AG04449 (cell line): ENCODE data around the gene UNC13C.

Source experiments
- CTCF ChIA-PET: fragments of 350-600 bp; formaldehyde crosslinking; extraction: SDS; loops from one replicate; lab custom pipeline; 2021; ENCODE audit warnings: antibody characterized with exemption; lab: Yijun Ruan, JAX
- POLR2A ChIA-PET: fragments of 400-600, 350-600 bp; formaldehyde crosslinking; extraction: SDS; loops from one replicate; lab custom pipeline; 2020; ENCODE audit warnings: antibody characterized with exemption, inconsistent platforms; lab: Yijun Ruan, JAX
- DNase-seq: peaks from one replicate; pipeline ENCODE4 v3.0.0-alpha.2; 2010; ENCODE audit warnings: low read depth, low spot score
- H3K4me3 ChIP-seq: 2 replicates; pipeline ENCODE4 v1.5.1; 2011; ENCODE audit warnings: low read depth, mild to moderate bottlenecking, control low read depth, low read length
- TF ChIP-seq, protein P1 (sequence below): IDR thresholded peaks from one replicate; pipeline ENCODE4 v1.5.1; 2011; ENCODE audit warnings: mild to moderate bottlenecking, moderate library complexity, low read length, control low read depth, inconsistent platforms; ENCODE audit not compliant: insufficient read depth; ENCODE audit errors: missing control alignments

The UNC13C gene

DNA sequence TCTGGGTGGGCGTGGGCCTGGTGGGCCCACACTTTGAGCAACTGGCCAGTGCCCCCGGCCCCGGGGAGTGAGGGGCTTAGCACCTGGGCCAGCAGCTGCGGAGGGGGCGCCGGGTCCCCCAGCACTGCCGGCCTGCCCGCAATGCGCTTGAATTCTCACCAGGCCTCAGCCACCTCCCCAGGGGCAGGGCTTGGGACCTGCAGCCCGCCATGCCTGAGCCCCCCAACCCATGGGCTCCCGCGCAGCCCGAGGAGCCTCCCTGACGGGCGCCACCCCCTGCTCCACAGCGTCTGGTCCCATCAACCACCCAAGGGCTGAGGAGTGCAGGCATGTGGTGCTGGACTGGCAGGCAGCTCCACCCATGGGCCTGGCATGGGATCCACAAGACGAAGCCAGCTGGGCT, 484.3 kb downstream of the UNC13C start:
- no peak overlapping the region for H3K4me3 ChIP-seq
- ChIA-PET POLR2A (no interaction called here), CTCF (no interaction called here)
- TF ChIP-seq, protein P1, sequence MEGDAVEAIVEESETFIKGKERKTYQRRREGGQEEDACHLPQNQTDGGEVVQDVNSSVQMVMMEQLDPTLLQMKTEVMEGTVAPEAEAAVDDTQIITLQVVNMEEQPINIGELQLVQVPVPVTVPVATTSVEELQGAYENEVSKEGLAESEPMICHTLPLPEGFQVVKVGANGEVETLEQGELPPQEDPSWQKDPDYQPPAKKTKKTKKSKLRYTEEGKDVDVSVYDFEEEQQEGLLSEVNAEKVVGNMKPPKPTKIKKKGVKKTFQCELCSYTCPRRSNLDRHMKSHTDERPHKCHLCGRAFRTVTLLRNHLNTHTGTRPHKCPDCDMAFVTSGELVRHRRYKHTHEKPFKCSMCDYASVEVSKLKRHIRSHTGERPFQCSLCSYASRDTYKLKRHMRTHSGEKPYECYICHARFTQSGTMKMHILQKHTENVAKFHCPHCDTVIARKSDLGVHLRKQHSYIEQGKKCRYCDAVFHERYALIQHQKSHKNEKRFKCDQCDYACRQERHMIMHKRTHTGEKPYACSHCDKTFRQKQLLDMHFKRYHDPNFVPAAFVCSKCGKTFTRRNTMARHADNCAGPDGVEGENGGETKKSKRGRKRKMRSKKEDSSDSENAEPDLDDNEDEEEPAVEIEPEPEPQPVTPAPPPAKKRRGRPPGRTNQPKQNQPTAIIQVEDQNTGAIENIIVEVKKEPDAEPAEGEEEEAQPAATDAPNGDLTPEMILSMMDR = no peak
- DNase-seq = no peak

DNA sequence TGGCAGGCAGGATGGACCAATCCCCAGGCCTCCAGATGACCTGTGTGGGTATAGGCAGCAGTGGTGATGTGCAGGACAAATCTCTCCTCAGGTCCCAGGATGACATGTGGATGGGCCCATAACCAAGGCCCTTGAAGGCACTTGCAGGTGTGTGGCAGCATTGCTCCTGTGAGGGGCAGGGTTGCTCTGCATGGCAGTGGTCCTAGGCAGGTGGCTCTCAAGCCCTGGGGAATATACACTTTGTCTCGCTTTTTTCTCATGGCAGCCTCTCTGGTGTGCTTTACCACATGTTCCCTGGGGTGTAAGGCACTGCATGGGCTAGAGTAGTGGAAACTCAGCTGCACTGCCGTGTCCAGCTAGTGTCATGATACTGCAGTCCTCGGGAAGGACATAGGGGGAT, 503.6 kb downstream of the UNC13C start:
- no peak for DNase-seq
- POLR2A ChIA-PET = no interaction called here
- H3K4me3 ChIP-seq = no peak overlapping the region
- CTCF ChIA-PET = no interaction called here
- TF ChIP-seq, protein P1 = no peak

DNA sequence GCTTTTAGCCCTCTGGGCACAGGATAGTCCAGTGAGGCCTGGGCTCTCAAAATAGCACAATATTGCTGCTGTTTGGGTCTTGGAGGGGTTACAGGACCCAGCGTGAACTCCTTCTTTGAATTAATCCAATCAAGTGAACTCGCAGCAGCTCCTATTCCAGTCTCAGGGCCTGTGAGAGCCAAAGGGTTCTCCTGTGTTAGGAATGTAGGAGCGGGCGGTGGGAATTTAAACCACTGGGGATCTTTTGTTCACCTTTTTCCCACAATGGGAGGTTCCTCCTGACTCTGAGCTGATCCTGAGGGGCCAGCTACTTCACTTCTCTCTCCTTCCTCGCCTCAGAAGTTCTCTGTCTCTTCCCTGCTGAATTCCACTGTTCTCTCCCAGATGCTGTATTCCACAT, 504.0 kb downstream of the UNC13C start:
- POLR2A ChIA-PET = no interaction called here
- no peak overlapping the region for H3K4me3 ChIP-seq
- TF ChIP-seq, protein P1 = no peak
- no peak for DNase-seq
- CTCF ChIA-PET = no interaction called here

DNA sequence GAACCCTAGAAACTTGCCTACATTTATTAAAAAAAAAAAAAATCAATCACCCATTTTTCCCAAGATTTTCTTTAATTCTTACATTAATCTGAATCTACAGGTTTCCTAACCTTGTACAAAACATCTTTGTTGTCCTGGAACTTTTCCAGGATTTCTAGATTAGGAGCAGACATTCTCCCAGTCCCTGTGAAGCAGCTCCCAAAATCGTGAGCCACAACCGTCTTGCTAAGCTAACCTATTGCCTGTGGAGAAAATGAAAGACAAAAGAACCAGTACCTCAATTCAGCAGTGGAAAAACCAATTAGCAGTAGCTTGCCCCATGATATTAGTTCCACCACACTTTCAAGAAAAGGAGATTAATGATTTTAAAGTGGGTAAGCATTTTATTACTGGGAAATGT, 522.1 kb downstream of the UNC13C start:
- POLR2A ChIA-PET = no interaction called here

DNA sequence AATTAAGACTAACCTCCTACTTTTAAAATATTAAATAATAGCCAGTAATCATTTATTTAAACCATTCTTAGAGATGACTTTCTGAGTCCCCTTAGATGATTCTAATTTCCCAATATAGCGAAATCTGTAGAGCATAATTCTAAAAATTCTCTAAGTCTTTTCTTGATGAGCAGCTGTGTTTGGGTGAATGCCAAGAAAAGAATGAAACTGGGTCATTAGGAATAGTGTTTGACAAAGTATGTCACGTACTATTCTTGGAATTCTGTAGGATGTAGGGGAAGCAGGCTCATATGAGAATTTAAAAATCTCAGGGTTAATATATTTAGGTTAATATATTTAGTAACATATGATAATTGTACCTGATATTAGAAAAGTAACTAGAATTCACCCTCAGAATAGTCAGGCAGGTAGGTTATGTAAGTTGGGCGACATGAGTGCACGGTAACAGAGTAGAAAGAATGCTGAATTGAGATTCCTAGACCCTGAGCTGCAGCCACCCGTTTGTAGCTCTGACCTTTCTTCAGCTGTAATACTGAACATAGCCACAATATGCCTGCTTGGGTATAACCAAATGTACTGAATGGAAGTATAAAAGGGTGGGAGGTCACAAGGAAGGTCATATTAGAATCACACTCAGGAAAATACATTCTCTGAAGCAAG, 524.3 kb downstream of the UNC13C start:
- TF ChIP-seq, protein P1 = no peak
- POLR2A ChIA-PET = no interaction called here
- CTCF ChIA-PET = no interaction called here
- H3K4me3 ChIP-seq = no peak overlapping the region
- no peak for DNase-seq

More for the DNA sequence above, 522.1 kb downstream of the UNC13C start:
- H3K4me3 ChIP-seq = no peak overlapping the region
- DNase-seq = no peak
- TF ChIP-seq, protein P1 = no peak
- CTCF ChIA-PET = no interaction called here

DNA sequence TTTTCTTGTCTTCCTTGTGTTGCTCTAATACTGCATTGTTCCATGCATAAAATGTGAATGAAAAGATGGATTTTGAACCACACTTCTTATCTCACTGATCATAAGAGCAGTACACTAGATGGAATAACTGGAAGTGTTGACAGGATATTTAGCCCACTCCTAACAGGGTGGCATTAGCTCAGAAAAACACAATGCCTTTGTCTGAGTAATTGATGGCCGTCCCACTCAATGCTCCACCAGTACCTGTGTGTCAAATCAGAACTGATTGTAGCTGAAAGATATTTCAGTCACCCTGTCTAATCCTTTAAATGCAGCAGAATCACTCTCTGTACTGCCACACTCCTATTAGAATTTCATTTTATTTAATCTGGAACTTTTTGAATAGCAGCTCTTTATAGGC, 526.5 kb downstream of the UNC13C start:
- no peak overlapping the region for H3K4me3 ChIP-seq
- TF ChIP-seq, protein P1 = no peak
- DNase-seq = no peak
- ChIA-PET POLR2A (no interaction called here), CTCF (no interaction called here)
